ENCODE data around the gene ZC3H12C. TPM values are rescaled to one million over a fixed set of nuclear protein-coding genes. Genes with fewer than 3 reads are reported as not detected.

ZC3H12C gene
- total and polyA plus RNA-seq, 10 of the 15 experiments (the other 5 are each of a cell fraction or from before 2014, with no cell fraction given), result 0.31 to 31.0 (median 3.7) TPM

- no peak for TF ChIP-seq ZBTB11 (CRISPR knock-in tag; IDR thresholded peaks at IDR 0.05)
- TF ChIP-seq CTCF (IDR thresholded peaks at IDR 0.05 in 2 of 3, conservative IDR thresholded peaks at IDR 0.05 in 1 of 3; ENCODE audit: control insufficient read depth in 2 of 3, extremely low read depth in 1 of 3, insufficient read depth in 1 of 3, low read depth in 3 of 3, low read length in 3 of 3), result no peak
- 0 out of 2 replicates have a peak, but pooled peaks have one; percentile 7 for TF ChIP-seq TCF12 (IDR thresholded peaks at IDR 0.05; ENCODE audit: low read depth, low read length)
- no peak for TF ChIP-seq ATF2 (IDR thresholded peaks at IDR 0.05; ENCODE audit: low read length)
- no peak for TF ChIP-seq KLF5 (IDR thresholded peaks at IDR 0.05; ENCODE audit: partially characterized antibody)
- TF ChIP-seq NKRF (conservative IDR thresholded peaks at IDR 0.05), result no peak
- no peak for TF ChIP-seq SIN3A (IDR thresholded peaks at IDR 0.05; ENCODE audit: low read depth, low read length)
- no peak for TF ChIP-seq FOXK2 (IDR thresholded peaks at IDR 0.05)
- TF ChIP-seq CEBPZ (IDR thresholded peaks at IDR 0.05; ENCODE audit: low read depth, low read length), result no peak
- TF ChIP-seq HCFC1 (IDR thresholded peaks at IDR 0.05; ENCODE audit: low read length), result no peak
- TF ChIP-seq NFXL1 (IDR thresholded peaks at IDR 0.05; ENCODE audit: borderline replicate concordance), result no peak
- no peak for TF ChIP-seq HDAC6 (IDR thresholded peaks at IDR 0.05; ENCODE audit: unreplicated experiment)
- TF ChIP-seq MTA3 (IDR thresholded peaks at IDR 0.05; ENCODE audit: borderline replicate concordance, low read length), result no peak
- TF ChIP-seq ZBTB33 (IDR thresholded peaks at IDR 0.05), result no peak
These were observed 5.2 kb upstream of the ZC3H12C start (continued) for GRCh38 chr11:110087812-110088534.
